Left ventricle myocardium inferior (tissue), 1 donor: Measurements from ENCODE around the gene FNBP1L. TPM values are rescaled to one million over a fixed set of nuclear protein-coding genes. Genes with fewer than 3 reads are reported as not detected.
A peak's percentile ranks its signal among the peaks of the same experiment; 100 is the strongest.

Experiments used
- DNase-seq: peaks from one replicate; pipeline ENCODE4 v3.0.0-alpha.2; 2020
- H3K27ac ChIP-seq: fragments of 200-600 bp; replicated peaks from 2 replicates; pipeline ENCODE4 v1.8.0; 2021
- H3K27me3 ChIP-seq: fragments of 200-600 bp; 2 replicates; pipeline ENCODE4 v1.8.0; 2021; ENCODE audit warnings: low read depth
- H3K36me3 ChIP-seq: fragments of 200-600 bp; 2 replicates; pipeline ENCODE4 v1.8.0; 2021
- H3K4me1 ChIP-seq: fragments of 200-600 bp; 2 replicates; pipeline ENCODE4 v1.8.0; 2021
- H3K4me3 ChIP-seq: fragments of 200-600 bp; 2 replicates; pipeline ENCODE4 v1.8.0; 2021; ENCODE audit warnings: mild to moderate bottlenecking, moderate library complexity
- H3K9me3 ChIP-seq: fragments of 200-600 bp; replicated peaks from 2 replicates; pipeline ENCODE4 v1.8.0; 2021
- intact Hi-C: fragments of 100-400 bp; cut with micrococcal nuclease; formaldehyde crosslinking; loops from one replicate; pipeline ENCODE4 v1.11.0; 2022
- total RNA-seq: library from RNA; stranded (reverse); fragmentation: NEBNext Ultra II Directional; extraction: Animal tissue kit (Norgen Biotek cat#: 25700); gene quantifications from one replicate; pipeline ENCODE4 v1.2.1, GENCODE V29; 2021
- TF ChIP-seq, protein P1 (sequence below): fragments of 200-600 bp; IDR thresholded peaks from 2 replicates; pipeline ENCODE4 v1.8.0; 2021; ENCODE audit warnings: antibody characterized with exemption, mild to moderate bottlenecking, borderline replicate concordance
- donor health status: DM: no; HTN: yes; CAD: no; lungs with severe emphysema.

FNBP1L gene
- total RNA-seq, 1 donor from 2014 or later = 28.0 TPM

DNA sequence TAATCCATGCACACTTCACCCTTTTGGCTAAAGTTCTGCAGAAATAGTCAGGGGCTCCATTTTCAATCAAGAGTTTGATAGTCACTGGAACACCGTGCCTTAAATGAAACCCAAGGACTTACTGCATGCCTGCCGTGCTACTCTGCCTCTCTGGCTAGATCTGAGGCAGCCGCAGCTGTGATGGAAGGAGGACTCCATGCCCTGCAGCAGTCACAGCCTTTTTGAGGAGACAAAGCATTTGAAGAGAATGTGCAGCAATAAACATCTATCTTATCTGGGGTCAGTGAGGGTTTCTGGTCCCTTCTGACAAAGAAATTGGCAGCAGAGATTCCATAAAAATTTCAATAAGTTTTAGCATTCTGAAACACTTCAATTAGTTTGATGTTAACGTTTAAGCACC, 155.7 kb downstream of the FNBP1L start:
- intact Hi-C loops = no loop called here
- no peak for DNase-seq
- TF ChIP-seq, protein P1, sequence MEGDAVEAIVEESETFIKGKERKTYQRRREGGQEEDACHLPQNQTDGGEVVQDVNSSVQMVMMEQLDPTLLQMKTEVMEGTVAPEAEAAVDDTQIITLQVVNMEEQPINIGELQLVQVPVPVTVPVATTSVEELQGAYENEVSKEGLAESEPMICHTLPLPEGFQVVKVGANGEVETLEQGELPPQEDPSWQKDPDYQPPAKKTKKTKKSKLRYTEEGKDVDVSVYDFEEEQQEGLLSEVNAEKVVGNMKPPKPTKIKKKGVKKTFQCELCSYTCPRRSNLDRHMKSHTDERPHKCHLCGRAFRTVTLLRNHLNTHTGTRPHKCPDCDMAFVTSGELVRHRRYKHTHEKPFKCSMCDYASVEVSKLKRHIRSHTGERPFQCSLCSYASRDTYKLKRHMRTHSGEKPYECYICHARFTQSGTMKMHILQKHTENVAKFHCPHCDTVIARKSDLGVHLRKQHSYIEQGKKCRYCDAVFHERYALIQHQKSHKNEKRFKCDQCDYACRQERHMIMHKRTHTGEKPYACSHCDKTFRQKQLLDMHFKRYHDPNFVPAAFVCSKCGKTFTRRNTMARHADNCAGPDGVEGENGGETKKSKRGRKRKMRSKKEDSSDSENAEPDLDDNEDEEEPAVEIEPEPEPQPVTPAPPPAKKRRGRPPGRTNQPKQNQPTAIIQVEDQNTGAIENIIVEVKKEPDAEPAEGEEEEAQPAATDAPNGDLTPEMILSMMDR = no peak
- H3K27me3 ChIP-seq = no peaks in the 10 kb centered on the region
- H3K9me3 ChIP-seq = no peaks in the 10 kb centered on the region
- H3K4me1 ChIP-seq = peaks cover 100% of the 10 kb centered on the region
- no peaks in the 10 kb centered on the region for H3K36me3 ChIP-seq
- H3K4me3 ChIP-seq = no peak overlapping the region
- peak overlapping the region; percentile 84 for H3K27ac ChIP-seq

Other genes starting within 250 kb of the FNBP1L start
- 37.7 TPM for gene DR1, start 102.2 kb upstream of the FNBP1L start, total RNA-seq
- gene BCAR3, start 233.7 kb downstream of the FNBP1L start, total RNA-seq = 23.5 TPM